K562 (cell line): Measurements from ENCODE around the gene DCUN1D3. TPM values are rescaled to one million over a fixed set of nuclear protein-coding genes. Genes with fewer than 3 reads are reported as not detected.

Experiments used
- CHD1 ChIP-seq: fragments of 200-600 bp; sonication (generic); IDR thresholded peaks from one replicate; pipeline ENCODE4 v1.6.1; 2012; ENCODE audit warnings: mild to moderate bottlenecking, moderate library complexity, low read length, inconsistent platforms
- CSDE1 ChIP-seq, 2 experiments: fragments of 450-650 bp; IDR thresholded peaks; 2 replicates each; pipeline ENCODE4 v1.6.1; 2016; ENCODE audit warnings: mild to moderate bottlenecking in 1 of 2
- CTBP1 ChIP-seq: fragments of 450-650 bp; IDR thresholded peaks from 2 replicates; pipeline ENCODE4 v1.6.1; 2016; ENCODE audit warnings: borderline replicate concordance
- DNMT1 ChIP-seq: fragments of 450-650 bp; IDR thresholded peaks from 2 replicates; pipeline ENCODE4 v1.6.1; 2016; ENCODE audit warnings: antibody characterized with exemption, mild to moderate bottlenecking
- GTF2A2 ChIP-seq: IDR thresholded peaks from 2 replicates; pipeline ENCODE4 v1.6.1; 2016; ENCODE audit warnings: mild to moderate bottlenecking, missing genetic modification characterization, missing compliant biosample characterization
- HDAC1 ChIP-seq, 2 experiments: fragments of 450-650 bp; IDR thresholded peaks; 2 replicates each; pipeline ENCODE4 v1.6.1; 2016 to 2017; ENCODE audit warnings: inconsistent platforms in 1 of 2, mild to moderate bottlenecking in 1 of 2, moderate library complexity in 1 of 2
- SMARCA4 ChIP-seq: fragments of 450-650 bp; IDR thresholded peaks from 2 replicates; pipeline ENCODE4 v1.6.1; 2016
- SREBF2 ChIP-seq: sonication (generic); formaldehyde crosslinking; IDR thresholded peaks from 2 replicates; pipeline ENCODE4 v1.4.0; 2020; ENCODE audit warnings: mild to moderate bottlenecking, missing genetic modification reagents
- ZBTB1 ChIP-seq: sonication (generic); formaldehyde crosslinking; IDR thresholded peaks from 2 replicates; pipeline ENCODE4 v1.8.1; 2023; ENCODE audit warnings: missing genetic modification reagents, low read depth, mild to moderate bottlenecking, borderline replicate concordance
- ZC3H8 ChIP-seq: fragments of 450-650 bp; IDR thresholded peaks from 2 replicates; pipeline ENCODE4 v1.6.1; 2017
- ZNF175 ChIP-seq: fragments of 200-800 bp; sonication (Bioruptor generic); IDR thresholded peaks from 2 replicates; pipeline ENCODE4 v1.6.1; 2016; ENCODE audit warnings: low read depth, mild to moderate bottlenecking, missing genetic modification characterization, missing compliant biosample characterization
- polyA plus RNA-seq, 8 experiments: library from polyadenylated mRNA; depleted of rRNA in 4 of 8; stranded (reverse) in 5 of 8; unstranded in 3 of 8; fragments of >200 nt; fragmentation: Nextera tagmentation in 2 of 8; fragmentation: Illumina TruSeq in 1 of 8; extraction: Ambion mirVana in 2 of 8; extraction: Trizol in 1 of 8; gene quantifications; 2 replicates each; pipeline versions ENCODE4 v1.2.1 to v1.2.3, GENCODE V29; 2011 to 2014; ENCODE audit warnings: inconsistent platforms in 1 of 8, missing spikeins in 1 of 8
- total RNA-seq, 7 experiments: library from RNA; depleted of rRNA in 6 of 7; stranded (reverse); fragments of >200 nt in 6 of 7; fragmentation: Illumina TruSeq in 2 of 7; extraction: Trizol in 2 of 7; gene quantifications; 2 replicates each; pipeline versions ENCODE4 v1.2.1 to v1.2.3, GENCODE V29; 2011 to 2021; ENCODE audit warnings: low replicate concordance in 1 of 7
- TF ChIP-seq, protein P1 (sequence below): sonication (generic); formaldehyde crosslinking; IDR thresholded peaks from 2 replicates; pipeline ENCODE4 v1.8.0; 2023; ENCODE audit warnings: mild to moderate bottlenecking, missing genetic modification reagents
- TF ChIP-seq, protein P2 (sequence below): fragments of 450-650 bp; formaldehyde crosslinking; IDR thresholded peaks from 2 replicates; pipeline ENCODE4 v1.4.0; 2020; ENCODE audit warnings: mild to moderate bottlenecking, mixed read lengths
- TF ChIP-seq, protein P3 (sequence below), 2 experiments: fragments of 450-650 bp; IDR thresholded peaks; 2 replicates each; pipeline ENCODE4 v1.6.1; 2016
- TF ChIP-seq, protein P4 (sequence below): fragments of 250-450 bp; sonication (Bioruptor Pico); IDR thresholded peaks from 2 replicates; pipeline ENCODE4 v1.8.0; 2022; ENCODE audit warnings: inconsistent platforms, mild to moderate bottlenecking, moderate library complexity, borderline replicate concordance
- TF ChIP-seq, protein P5 (sequence below): sonication (generic); formaldehyde crosslinking; IDR thresholded peaks from 2 replicates; pipeline ENCODE4 v1.8.1; 2023; ENCODE audit warnings: mild to moderate bottlenecking, missing genetic modification reagents
- TF ChIP-seq, protein P6 (sequence below): fragments of 250-450 bp; sonication (Bioruptor Pico); IDR thresholded peaks from 2 replicates; pipeline ENCODE4 v1.4.0; 2020
- TF ChIP-seq, protein P7 (sequence below), 2 experiments: fragments of 450-650 bp in 1 of 2; sonication (generic) in 1 of 2; formaldehyde crosslinking; conservative IDR thresholded peaks; 2 replicates each; pipeline versions ENCODE4 v1.4.0 to v1.8.1; 2020 to 2022; ENCODE audit warnings: mild to moderate bottlenecking in 1 of 2, missing genetic modification reagents in 1 of 2

DCUN1D3 gene
- total and polyA plus RNA-seq, 9 of the 15 experiments (the other 6 are each of a cell fraction or from before 2014, with no cell fraction given), result 1.0 to 4.7 (median 2.2) TPM

DNA sequence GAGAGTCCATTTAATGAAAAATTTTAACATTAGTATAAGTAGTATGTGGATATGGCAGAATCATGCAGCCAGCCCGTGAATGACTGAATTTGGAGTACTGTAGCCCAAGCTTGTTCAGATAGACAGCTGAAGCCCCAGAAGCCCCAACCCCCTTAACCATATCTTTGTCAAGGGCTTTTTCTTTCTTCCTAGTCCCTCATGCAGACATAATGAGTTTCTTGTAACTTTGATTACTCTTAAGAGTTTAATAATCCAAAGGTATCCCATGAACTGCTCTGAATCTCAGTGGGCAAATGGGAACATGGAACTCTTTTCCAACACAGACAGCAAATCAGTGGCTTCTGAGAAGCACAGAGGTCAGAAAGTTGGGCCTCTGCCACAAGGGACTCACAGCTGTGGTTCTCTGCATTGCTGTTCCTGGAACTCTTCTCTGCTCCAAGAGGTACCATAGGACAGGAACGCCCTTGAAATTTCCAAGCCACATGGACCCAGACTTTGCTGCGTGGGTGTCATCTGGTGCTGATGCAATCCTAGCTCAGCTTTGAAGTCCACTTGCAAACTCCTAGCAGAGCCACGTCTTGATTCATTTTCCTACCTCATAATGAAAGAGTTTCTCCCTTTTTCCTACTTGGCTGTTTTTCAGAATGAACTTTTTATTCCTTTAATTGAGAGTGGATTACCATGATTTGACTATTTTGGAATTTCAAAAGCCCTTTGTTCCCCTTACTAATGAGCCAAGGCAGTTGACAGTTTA, 18.5 kb upstream of the DCUN1D3 start (continued):
- TF ChIP-seq, protein P1, sequence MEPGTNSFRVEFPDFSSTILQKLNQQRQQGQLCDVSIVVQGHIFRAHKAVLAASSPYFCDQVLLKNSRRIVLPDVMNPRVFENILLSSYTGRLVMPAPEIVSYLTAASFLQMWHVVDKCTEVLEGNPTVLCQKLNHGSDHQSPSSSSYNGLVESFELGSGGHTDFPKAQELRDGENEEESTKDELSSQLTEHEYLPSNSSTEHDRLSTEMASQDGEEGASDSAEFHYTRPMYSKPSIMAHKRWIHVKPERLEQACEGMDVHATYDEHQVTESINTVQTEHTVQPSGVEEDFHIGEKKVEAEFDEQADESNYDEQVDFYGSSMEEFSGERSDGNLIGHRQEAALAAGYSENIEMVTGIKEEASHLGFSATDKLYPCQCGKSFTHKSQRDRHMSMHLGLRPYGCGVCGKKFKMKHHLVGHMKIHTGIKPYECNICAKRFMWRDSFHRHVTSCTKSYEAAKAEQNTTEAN, result no peak
- TF ChIP-seq, protein P2, sequence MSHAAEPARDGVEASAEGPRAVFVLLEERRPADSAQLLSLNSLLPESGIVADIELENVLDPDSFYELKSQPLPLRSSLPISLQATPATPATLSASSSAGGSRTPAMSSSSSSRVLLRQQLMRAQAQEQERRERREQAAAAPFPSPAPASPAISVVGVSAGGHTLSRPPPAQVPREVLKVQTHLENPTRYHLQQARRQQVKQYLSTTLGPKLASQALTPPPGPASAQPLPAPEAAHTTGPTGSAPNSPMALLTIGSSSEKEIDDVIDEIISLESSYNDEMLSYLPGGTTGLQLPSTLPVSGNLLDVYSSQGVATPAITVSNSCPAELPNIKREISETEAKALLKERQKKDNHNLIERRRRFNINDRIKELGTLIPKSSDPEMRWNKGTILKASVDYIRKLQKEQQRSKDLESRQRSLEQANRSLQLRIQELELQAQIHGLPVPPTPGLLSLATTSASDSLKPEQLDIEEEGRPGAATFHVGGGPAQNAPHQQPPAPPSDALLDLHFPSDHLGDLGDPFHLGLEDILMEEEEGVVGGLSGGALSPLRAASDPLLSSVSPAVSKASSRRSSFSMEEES (CRISPR knock-in tag), result no peak
- peak; percentile 63; the same call in 1 of the 2 replicates for TF ChIP-seq ZNF175 (CRISPR knock-in tag)
- no peak for TF ChIP-seq CHD1
- no peak for TF ChIP-seq GTF2A2 (tag)
- TF ChIP-seq, protein P3, sequence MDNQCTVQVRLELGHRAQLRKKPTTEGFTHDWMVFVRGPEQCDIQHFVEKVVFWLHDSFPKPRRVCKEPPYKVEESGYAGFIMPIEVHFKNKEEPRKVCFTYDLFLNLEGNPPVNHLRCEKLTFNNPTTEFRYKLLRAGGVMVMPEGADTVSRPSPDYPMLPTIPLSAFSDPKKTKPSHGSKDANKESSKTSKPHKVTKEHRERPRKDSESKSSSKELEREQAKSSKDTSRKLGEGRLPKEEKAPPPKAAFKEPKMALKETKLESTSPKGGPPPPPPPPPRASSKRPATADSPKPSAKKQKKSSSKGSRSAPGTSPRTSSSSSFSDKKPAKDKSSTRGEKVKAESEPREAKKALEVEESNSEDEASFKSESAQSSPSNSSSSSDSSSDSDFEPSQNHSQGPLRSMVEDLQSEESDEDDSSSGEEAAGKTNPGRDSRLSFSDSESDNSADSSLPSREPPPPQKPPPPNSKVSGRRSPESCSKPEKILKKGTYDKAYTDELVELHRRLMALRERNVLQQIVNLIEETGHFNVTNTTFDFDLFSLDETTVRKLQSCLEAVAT (IDR thresholded peaks at IDR 0.05), result no peak
- peak in 1 of 2 experiments; percentile 91; a peak in 2 of 4 replicates for TF ChIP-seq HDAC1 (IDR thresholded peaks at IDR 0.05)
- TF ChIP-seq DNMT1, result no peak
- TF ChIP-seq, protein P4, sequence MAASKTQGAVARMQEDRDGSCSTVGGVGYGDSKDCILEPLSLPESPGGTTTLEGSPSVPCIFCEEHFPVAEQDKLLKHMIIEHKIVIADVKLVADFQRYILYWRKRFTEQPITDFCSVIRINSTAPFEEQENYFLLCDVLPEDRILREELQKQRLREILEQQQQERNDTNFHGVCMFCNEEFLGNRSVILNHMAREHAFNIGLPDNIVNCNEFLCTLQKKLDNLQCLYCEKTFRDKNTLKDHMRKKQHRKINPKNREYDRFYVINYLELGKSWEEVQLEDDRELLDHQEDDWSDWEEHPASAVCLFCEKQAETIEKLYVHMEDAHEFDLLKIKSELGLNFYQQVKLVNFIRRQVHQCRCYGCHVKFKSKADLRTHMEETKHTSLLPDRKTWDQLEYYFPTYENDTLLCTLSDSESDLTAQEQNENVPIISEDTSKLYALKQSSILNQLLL (CRISPR knock-in tag), result no peak
- TF ChIP-seq, protein P5, sequence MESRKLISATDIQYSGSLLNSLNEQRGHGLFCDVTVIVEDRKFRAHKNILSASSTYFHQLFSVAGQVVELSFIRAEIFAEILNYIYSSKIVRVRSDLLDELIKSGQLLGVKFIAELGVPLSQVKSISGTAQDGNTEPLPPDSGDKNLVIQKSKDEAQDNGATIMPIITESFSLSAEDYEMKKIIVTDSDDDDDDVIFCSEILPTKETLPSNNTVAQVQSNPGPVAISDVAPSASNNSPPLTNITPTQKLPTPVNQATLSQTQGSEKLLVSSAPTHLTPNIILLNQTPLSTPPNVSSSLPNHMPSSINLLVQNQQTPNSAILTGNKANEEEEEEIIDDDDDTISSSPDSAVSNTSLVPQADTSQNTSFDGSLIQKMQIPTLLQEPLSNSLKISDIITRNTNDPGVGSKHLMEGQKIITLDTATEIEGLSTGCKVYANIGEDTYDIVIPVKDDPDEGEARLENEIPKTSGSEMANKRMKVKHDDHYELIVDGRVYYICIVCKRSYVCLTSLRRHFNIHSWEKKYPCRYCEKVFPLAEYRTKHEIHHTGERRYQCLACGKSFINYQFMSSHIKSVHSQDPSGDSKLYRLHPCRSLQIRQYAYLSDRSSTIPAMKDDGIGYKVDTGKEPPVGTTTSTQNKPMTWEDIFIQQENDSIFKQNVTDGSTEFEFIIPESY (CRISPR knock-in tag), result no peak
- no peak for TF ChIP-seq ZC3H8
- TF ChIP-seq SMARCA4, result peak; percentile 64
- TF ChIP-seq SREBF2 (CRISPR knock-in tag), result no peak
- TF ChIP-seq, protein P6, sequence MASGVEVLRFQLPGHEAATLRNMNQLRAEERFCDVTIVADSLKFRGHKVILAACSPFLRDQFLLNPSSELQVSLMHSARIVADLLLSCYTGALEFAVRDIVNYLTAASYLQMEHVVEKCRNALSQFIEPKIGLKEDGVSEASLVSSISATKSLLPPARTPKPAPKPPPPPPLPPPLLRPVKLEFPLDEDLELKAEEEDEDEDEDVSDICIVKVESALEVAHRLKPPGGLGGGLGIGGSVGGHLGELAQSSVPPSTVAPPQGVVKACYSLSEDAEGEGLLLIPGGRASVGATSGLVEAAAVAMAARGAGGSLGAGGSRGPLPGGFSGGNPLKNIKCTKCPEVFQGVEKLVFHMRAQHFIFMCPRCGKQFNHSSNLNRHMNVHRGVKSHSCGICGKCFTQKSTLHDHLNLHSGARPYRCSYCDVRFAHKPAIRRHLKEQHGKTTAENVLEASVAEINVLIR (CRISPR knock-in tag), result no peak
- no peak for TF ChIP-seq CSDE1 (IDR thresholded peaks at IDR 0.05)
- peak; percentile 81 for TF ChIP-seq CTBP1
- TF ChIP-seq ZBTB1 (CRISPR knock-in tag), result no peak
- TF ChIP-seq, protein P7, sequence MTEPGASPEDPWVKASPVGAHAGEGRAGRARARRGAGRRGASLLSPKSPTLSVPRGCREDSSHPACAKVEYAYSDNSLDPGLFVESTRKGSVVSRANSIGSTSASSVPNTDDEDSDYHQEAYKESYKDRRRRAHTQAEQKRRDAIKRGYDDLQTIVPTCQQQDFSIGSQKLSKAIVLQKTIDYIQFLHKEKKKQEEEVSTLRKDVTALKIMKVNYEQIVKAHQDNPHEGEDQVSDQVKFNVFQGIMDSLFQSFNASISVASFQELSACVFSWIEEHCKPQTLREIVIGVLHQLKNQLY (CRISPR knock-in tag; conservative IDR thresholded peaks at IDR 0.05), result no peak
